OCI-LY7 (cell line): ENCODE data around the gene RELN. TPM values are rescaled to one million over a fixed set of nuclear protein-coding genes. Genes with fewer than 3 reads are reported as not detected.

ENCODE experiments used
- BruUV-seq: library from RNA; stranded (reverse); fragments of 400-500 nt; replicated peaks from 2 replicates; lab custom pipeline; 2021; lab: Mats Ljungman, UMichigan
- CTCF ChIA-PET: fragments of 300-600 bp; sonication (Branson Sonifier 250); formaldehyde crosslinking; loops from one replicate; lab custom pipeline; 2022; ENCODE audit warnings: antibody characterized with exemption; ENCODE audit not compliant: unreplicated experiment; lab: Charles Lee
- POLR2A ChIA-PET: fragments of 300-600 bp; sonication (Branson Sonifier 250); formaldehyde crosslinking; loops from one replicate; lab custom pipeline; 2022; ENCODE audit warnings: antibody characterized with exemption; lab: Charles Lee
- DNase-seq: peaks from one replicate; pipeline ENCODE4 v3.0.0-alpha.2; 2015; ENCODE audit warnings: low spot score
- H2AFZ ChIP-seq: fragments of 200-600 bp; sonication (generic), shearing (Covaris generic); 2 replicates; pipeline ENCODE4 v1.6.1; 2014; ENCODE audit warnings: mild to moderate bottlenecking, antibody characterized with exemption, low read length, moderate library complexity
- H3K27ac ChIP-seq: fragments of 200-600 bp; sonication (generic); 2 replicates; pipeline ENCODE4 v1.5.1; 2014; ENCODE audit warnings: mixed run types, low read depth, mild to moderate bottlenecking, moderate library complexity, low read length, inconsistent platforms; ENCODE audit not compliant: poor library complexity, severe bottlenecking
- H3K36me3 ChIP-seq: fragments of 200-600 bp; sonication (generic); 2 replicates; pipeline ENCODE4 v1.6.1; 2014; ENCODE audit warnings: mild to moderate bottlenecking, antibody characterized with exemption, low read length, moderate library complexity, mixed read lengths; ENCODE audit not compliant: insufficient read depth
- H3K4me1 ChIP-seq: fragments of 200-600 bp; sonication (generic); 2 replicates; pipeline ENCODE4 v1.5.1; 2014; ENCODE audit warnings: mild to moderate bottlenecking, low read length; ENCODE audit not compliant: insufficient read depth, poor library complexity, severe bottlenecking
- H3K4me2 ChIP-seq: fragments of 200-600 bp; sonication (generic); 2 replicates; pipeline ENCODE4 v1.6.1; 2014; ENCODE audit warnings: mild to moderate bottlenecking, low read length
- H3K4me3 ChIP-seq: fragments of 200-600 bp; sonication (generic); 2 replicates; pipeline ENCODE4 v1.5.1; 2014; ENCODE audit warnings: mild to moderate bottlenecking, low read depth, low read length; ENCODE audit not compliant: poor library complexity, severe bottlenecking
- H3K79me2 ChIP-seq: fragments of 200-600 bp; sonication (generic); 2 replicates; pipeline ENCODE4 v1.6.1; 2016; ENCODE audit warnings: low read depth, mild to moderate bottlenecking, low read length, moderate library complexity, mixed read lengths; ENCODE audit not compliant: insufficient read depth
- H3K9me2 ChIP-seq: fragments of 200-600 bp; sonication (generic); 2 replicates; pipeline ENCODE4 v1.6.1; 2016; ENCODE audit warnings: mild to moderate bottlenecking, low read length, mixed read lengths; ENCODE audit not compliant: insufficient read depth
- H3K9me3 ChIP-seq: fragments of 200-600 bp; sonication (generic); 2 replicates; pipeline ENCODE4 v1.6.1; 2014; ENCODE audit warnings: mild to moderate bottlenecking, mixed run types, low read length, mixed read lengths
- H4K20me1 ChIP-seq: fragments of 200-600 bp; sonication (generic); 2 replicates; pipeline ENCODE4 v1.6.1; 2014; ENCODE audit warnings: mild to moderate bottlenecking, antibody characterized with exemption, low read length, moderate library complexity, mixed read lengths; ENCODE audit not compliant: insufficient read depth
- CTCF ChIP-seq: fragments of 200-600 bp; sonication (generic); conservative IDR thresholded peaks from 2 replicates; pipeline ENCODE4 v1.5.1; 2014; ENCODE audit warnings: mild to moderate bottlenecking, antibody characterized with exemption, low read length, moderate library complexity, mixed read lengths
- EZH2phosphoT487 ChIP-seq: fragments of 200-600 bp; sonication (generic); IDR thresholded peaks from 2 replicates; pipeline ENCODE4 v1.6.1; 2018; ENCODE audit warnings: low read depth, borderline replicate concordance, mild to moderate bottlenecking, mixed run types, antibody characterized with exemption, low read length, moderate library complexity, mixed read lengths
- intact Hi-C: fragments of 100-400 bp; cut with micrococcal nuclease; formaldehyde crosslinking; loops from one replicate; pipeline ENCODE4 v1.10.0; 2022; ENCODE audit not compliant: unreplicated experiment
- total RNA-seq, 2 experiments: library from RNA; depleted of rRNA in 1 of 2; stranded (reverse); fragments of >200 nt in 1 of 2; shearing (Covaris generic) in 1 of 2; gene quantifications; 2 replicates each; pipeline ENCODE4 v1.2.3, GENCODE V29; 2014 to 2022

The RELN gene
- total RNA-seq, 2 experiments from 2014 or later = not detected

DNA sequence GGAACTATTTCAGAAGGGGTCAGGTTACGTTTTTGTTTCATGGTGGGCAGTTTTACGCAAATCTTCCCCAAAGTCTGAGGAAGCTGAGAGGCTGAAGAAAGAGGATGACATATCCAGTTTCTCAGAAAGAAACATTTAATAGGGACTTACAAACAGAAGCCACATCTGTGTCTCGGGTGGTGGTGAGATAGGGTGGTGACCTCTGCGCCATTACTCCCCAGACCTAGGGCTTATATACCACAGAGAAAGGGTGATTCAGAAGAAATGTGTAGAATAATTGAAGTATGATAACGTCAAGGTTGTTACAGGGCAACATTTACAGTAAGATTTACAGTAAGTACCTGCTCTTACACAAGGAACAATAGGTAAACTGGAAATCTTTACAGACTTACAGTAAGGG lies 43.0 kb upstream of the RELN start:
- TF ChIP-seq CTCF (no peak), EZH2phosphoT487 (no peak)
- Histone ChIP-seq H3K79me2 (no peaks in the 10 kb centered on the region), H3K4me3 (no peak overlapping the region), H3K36me3 (no peaks in the 10 kb centered on the region), H3K4me1 (no peaks in the 10 kb centered on the region), H3K9me2 (no peaks in the 10 kb centered on the region), H3K4me2 (no peak overlapping the region), H3K9me3 (no peaks in the 10 kb centered on the region), H2AFZ (no peak overlapping the region), H4K20me1 (no peaks in the 10 kb centered on the region), H3K27ac (no peak overlapping the region)
- BruUV-seq = no TSS peak
- intact Hi-C loops = no loop called here
- no peak for DNase-seq
- CTCF ChIA-PET = no interaction called here
- POLR2A ChIA-PET = no interaction called here

GRCh38 chr7:104029765-104030164 lies 40.3 kb upstream of the RELN start:
- intact Hi-C loops = no loop called here
- Histone ChIP-seq H3K9me2 (no peaks in the 10 kb centered on the region), H3K4me3 (no peak overlapping the region), H3K9me3 (no peaks in the 10 kb centered on the region), H3K4me1 (no peaks in the 10 kb centered on the region), H2AFZ (no peak overlapping the region), H3K4me2 (no peak overlapping the region), H3K27ac (no peak overlapping the region), H4K20me1 (no peaks in the 10 kb centered on the region), H3K36me3 (no peaks in the 10 kb centered on the region), H3K79me2 (no peaks in the 10 kb centered on the region)
- ChIA-PET POLR2A (no interaction called here), CTCF (no interaction called here)
- no TSS peak for BruUV-seq
- TF ChIP-seq CTCF (no peak), EZH2phosphoT487 (no peak)
- no peak for DNase-seq

DNA sequence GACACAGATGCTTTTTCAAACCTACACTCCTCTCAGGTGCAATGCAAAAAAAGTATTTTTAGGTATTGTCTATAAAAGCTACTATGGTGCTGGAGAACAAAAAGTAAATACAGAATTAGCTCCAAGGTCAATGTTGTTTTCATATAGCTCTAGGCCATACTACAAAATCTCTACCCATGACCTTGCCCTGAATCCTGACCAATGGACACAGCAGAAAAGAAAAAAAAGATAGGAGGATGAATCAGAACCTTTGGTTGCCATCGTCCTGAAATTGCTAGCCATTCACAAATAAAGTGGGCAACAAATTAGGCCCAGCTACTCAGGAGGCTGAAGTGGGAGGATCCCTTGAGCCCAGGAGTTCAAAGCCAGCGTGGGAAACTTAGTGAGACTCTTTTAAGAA lies 35.2 kb upstream of the RELN start:
- Histone ChIP-seq H3K9me3 (no peaks in the 10 kb centered on the region), H4K20me1 (no peaks in the 10 kb centered on the region), H3K9me2 (no peaks in the 10 kb centered on the region), H3K79me2 (no peaks in the 10 kb centered on the region), H3K4me1 (no peaks in the 10 kb centered on the region), H3K36me3 (no peaks in the 10 kb centered on the region), H3K27ac (no peak overlapping the region), H2AFZ (no peak overlapping the region), H3K4me2 (no peak overlapping the region), H3K4me3 (no peak overlapping the region)
- DNase-seq = no peak
- no TSS peak for BruUV-seq
- TF ChIP-seq CTCF = no peak
- TF ChIP-seq EZH2phosphoT487 = no peak
- ChIA-PET POLR2A (interaction anchor here (0.6 to 1.0 kb wide), 3 partner anchors 24 to 963 kb away, joined by 3 to 8 read pairs (median 4); no protein-coding TSS in a partner anchor), CTCF (no interaction called here)
- intact Hi-C loops = no loop called here
